ENCODE data around the gene ABTB2.
"Not testable (repeated sequence)": the region's sequence is repeated elsewhere in the genome, so short reads cannot be mapped to it uniquely, and the experiment has no call there.

Gene ABTB2

DNA sequence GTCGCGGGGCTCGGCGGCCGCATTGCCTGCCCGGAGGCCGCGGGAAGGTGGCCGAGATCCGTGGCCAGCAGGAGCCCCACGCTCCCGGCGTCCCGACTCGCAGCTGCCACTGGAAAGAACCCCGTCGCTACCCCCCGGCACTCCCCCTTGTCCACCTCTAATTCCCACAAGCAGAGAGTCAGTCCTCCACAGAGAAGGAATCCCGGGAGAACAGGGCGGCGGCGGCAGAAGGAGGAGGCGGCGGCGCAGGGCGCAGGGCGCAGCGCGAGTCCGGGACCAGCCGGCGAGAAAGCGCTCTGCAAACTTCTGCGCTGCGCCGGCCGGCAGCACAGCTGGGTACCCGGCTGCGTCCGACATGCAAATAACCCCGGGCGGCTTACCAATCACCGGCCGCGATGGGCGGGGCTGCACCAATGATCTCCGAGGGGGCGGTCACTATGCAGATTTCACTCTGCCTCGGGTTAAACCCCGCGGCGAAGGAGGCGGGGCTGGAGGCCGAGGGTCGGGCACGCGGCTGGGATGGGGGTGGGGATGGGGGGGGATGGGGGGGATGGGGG is at the start of gene ABTB2:
TSS of gene ABTB2 (minus strand) at position 310 of the 557 bp plus-strand sequence.
- Mint-ChIP-seq H3K36me3 (peaks cover 4% of the 10 kb centered on the region), H3K4me1 (peaks cover 42% of the 10 kb centered on the region), H3K27ac (no peak within 1 kb of the TSS), H3K4me3 (peak within 1 kb of the TSS; percentile 75), H3K9me3 (no peaks in the 10 kb centered on the region)
- peak; percentile 94 for ATAC-seq
- DNase-seq (ENCODE audit: low spot score in 2 of 2) = peak; percentile 93 to 98

DNA sequence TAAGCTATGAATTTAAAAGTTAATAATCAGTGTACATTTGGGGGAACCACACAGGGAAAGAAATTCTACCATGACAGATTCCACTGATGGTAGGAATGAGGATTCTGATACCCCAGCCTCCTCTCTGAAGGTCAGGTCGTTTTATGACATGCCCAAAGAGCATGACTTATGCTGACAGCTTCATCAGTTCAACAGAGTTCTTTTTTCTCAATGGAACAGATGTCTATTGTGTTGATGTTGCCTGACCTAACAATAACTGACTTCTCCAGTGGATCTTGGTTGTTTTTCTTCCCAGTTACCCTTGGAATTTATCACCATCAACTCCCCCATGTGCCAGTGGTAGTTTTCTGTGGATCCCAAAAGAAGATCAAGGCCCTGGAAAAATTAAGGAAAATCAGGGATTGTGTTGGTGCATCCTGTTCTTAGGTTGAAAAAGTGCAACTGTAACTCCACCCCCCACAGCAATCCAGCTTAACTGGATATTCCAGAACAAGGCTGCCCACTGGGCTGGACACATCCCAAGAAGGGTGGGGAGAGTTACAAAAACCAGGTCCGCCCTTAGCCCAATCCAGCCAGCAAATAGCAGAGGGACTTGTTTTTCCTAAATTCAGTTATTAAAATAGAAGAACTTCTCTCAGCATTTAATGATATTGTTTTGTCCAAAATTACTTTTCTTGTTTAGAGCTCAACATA is 49.5 kb upstream of the ABTB2 start:
- no peaks in the 10 kb centered on the region for H3K9me3 Mint-ChIP-seq
- H3K36me3 Mint-ChIP-seq = no peaks in the 10 kb centered on the region
- ATAC-seq (no peak), DNase-seq (ENCODE audit: low spot score in 2 of 2) (no peak)
- H3K4me3 Mint-ChIP-seq = no peak overlapping the region
- no peak overlapping the region for H3K27ac Mint-ChIP-seq
- H3K4me1 Mint-ChIP-seq = peaks cover 17% of the 10 kb centered on the region

DNA sequence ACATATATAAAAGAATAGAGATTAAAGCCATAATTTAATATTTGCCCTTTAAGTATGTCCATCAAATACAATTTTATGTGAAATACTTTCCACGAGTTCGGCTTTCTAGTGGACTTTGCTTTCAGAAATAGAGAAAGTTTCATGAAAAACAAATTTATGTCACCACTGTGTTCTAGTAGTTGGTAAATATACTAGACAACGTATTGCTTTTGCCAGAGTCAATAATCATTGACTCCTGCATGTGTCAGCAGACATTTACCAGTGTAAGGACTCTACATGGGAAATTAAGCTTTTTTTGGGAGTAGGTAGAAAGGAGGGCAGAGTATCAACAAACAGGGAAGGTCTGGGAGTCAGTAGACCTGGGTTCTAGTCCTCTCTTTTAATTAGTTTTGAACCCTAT is 48.6 kb upstream of the ABTB2 start:
- no peaks in the 10 kb centered on the region for H3K9me3 Mint-ChIP-seq
- no peak overlapping the region for H3K4me3 Mint-ChIP-seq
- ATAC-seq = no peak
- H3K4me1 Mint-ChIP-seq = peaks cover 17% of the 10 kb centered on the region
- no peak overlapping the region for H3K27ac Mint-ChIP-seq
- no peak for DNase-seq (ENCODE audit: low spot score in 2 of 2)
- H3K36me3 Mint-ChIP-seq = no peaks in the 10 kb centered on the region

- H3K36me3 Mint-ChIP-seq = no peaks in the 10 kb centered on the region
- peaks cover 17% of the 10 kb centered on the region for H3K4me1 Mint-ChIP-seq
- H3K9me3 Mint-ChIP-seq = no peaks in the 10 kb centered on the region
- peak overlapping the region; percentile 66 for H3K27ac Mint-ChIP-seq
- H3K4me3 Mint-ChIP-seq = peak overlapping the region; percentile 49
- DNase-seq (ENCODE audit: low spot score in 2 of 2) (no peak), ATAC-seq (peak; percentile 89)
Observed at GRCh38 chr11:34405079-34405858, 47.5 kb upstream of the ABTB2 start.

GRCh38 chr11:34404280-34404679 is 46.5 kb upstream of the ABTB2 start:
- no peaks in the 10 kb centered on the region for H3K36me3 Mint-ChIP-seq
- no peak for ATAC-seq
- peaks cover 17% of the 10 kb centered on the region for H3K4me1 Mint-ChIP-seq
- no peaks in the 10 kb centered on the region for H3K9me3 Mint-ChIP-seq
- H3K4me3 Mint-ChIP-seq = peak overlapping the region; percentile 49
- no peak for DNase-seq (ENCODE audit: low spot score in 2 of 2)
- H3K27ac Mint-ChIP-seq = no peak overlapping the region

- Mint-ChIP-seq H3K4me1 (peaks cover 17% of the 10 kb centered on the region), H3K27ac (no peak overlapping the region), H3K36me3 (no peaks in the 10 kb centered on the region), H3K9me3 (no peaks in the 10 kb centered on the region), H3K4me3 (no peak overlapping the region)
- DNase-seq (ENCODE audit: low spot score in 2 of 2) = no peak
- no peak for ATAC-seq
Observed at GRCh38 chr11:34403431-34403830, 45.6 kb upstream of the ABTB2 start.

- Mint-ChIP-seq H3K9me3 (peaks cover 6% of the 10 kb centered on the region), H3K27ac (no peak overlapping the region), H3K36me3 (no peaks in the 10 kb centered on the region), H3K4me3 (no peak overlapping the region), H3K4me1 (no peaks in the 10 kb centered on the region)
- no peak for DNase-seq (ENCODE audit: low spot score in 2 of 2)
- ATAC-seq = no peak
Observed at GRCh38 chr11:34397811-34398210, 40.0 kb upstream of the ABTB2 start.

DNA sequence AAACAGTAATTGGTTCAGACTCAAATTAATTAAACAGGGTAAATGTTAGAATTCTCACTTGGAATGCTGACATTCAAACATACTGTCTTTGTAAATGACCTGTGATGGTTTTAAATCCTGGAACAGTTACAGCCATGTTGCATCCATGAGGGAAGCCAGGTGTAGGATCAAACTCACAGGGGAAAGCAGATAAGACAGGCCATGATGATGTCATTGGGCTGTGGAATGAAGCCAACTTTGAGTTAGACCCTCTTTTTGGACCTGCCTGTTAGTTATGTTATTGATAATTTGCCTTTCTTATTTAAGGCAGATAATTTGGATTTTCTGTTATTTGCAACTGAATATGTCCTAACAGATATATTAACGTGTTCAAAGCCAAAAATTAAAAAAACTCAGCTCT is 39.3 kb upstream of the ABTB2 start:
- no peaks in the 10 kb centered on the region for H3K4me1 Mint-ChIP-seq
- no peaks in the 10 kb centered on the region for H3K36me3 Mint-ChIP-seq
- ATAC-seq = no peak
- no peak overlapping the region for H3K27ac Mint-ChIP-seq
- DNase-seq (ENCODE audit: low spot score in 2 of 2) = no peak
- no peak overlapping the region for H3K4me3 Mint-ChIP-seq
- H3K9me3 Mint-ChIP-seq = peaks cover 6% of the 10 kb centered on the region

DNA sequence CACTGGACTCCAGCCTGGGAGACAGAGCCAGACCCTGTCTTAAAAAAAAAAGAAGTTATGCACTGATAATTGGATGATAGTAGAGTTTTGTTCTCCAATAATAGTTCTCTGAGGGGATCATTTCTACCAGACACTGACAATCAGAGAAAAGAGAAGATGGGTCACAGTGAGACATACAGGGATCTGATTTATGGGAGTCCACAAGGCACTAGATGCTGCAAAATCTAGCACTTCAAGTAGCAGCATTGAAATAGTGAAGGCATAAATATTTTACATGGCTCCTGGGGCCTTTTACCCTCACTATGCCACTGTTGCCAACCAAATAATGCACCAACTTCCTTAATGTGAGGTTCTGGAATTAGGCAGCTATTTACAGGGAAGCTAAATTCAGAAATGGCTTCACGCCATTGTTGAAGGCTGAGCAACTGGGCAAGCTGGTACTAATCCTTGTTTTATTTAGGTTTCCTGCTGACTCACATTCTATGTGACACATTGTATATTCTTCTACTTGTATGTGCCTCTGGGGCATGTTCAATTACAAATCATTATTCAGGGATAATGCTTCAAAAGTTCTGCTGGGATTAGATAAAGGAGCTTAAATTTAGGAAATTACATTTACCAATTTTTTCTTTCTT is 38.2 kb upstream of the ABTB2 start:
- H3K9me3 Mint-ChIP-seq = peaks cover 6% of the 10 kb centered on the region
- no peak for DNase-seq (ENCODE audit: low spot score in 2 of 2)
- no peaks in the 10 kb centered on the region for H3K4me1 Mint-ChIP-seq
- H3K36me3 Mint-ChIP-seq = no peaks in the 10 kb centered on the region
- H3K27ac Mint-ChIP-seq = no peak overlapping the region
- H3K4me3 Mint-ChIP-seq = no peak overlapping the region
- ATAC-seq = no peak

- Mint-ChIP-seq H3K4me1 (no peaks in the 10 kb centered on the region), H3K36me3 (no peaks in the 10 kb centered on the region), H3K27ac (no peak overlapping the region), H3K4me3 (no peak overlapping the region), H3K9me3 (peaks cover 6% of the 10 kb centered on the region)
- no peak for ATAC-seq
- DNase-seq (ENCODE audit: low spot score in 2 of 2) = no peak
Observed at GRCh38 chr11:34394771-34395300, 37.0 kb upstream of the ABTB2 start.

- Mint-ChIP-seq H3K36me3 (no peaks in the 10 kb centered on the region), H3K9me3 (no peaks in the 10 kb centered on the region), H3K27ac (no peak overlapping the region), H3K4me3 (no peak overlapping the region), H3K4me1 (no peaks in the 10 kb centered on the region)
- no peak for DNase-seq (ENCODE audit: low spot score in 2 of 2)
- ATAC-seq = no peak
Observed at GRCh38 chr11:34387653-34388052, 29.8 kb upstream of the ABTB2 start.

DNA sequence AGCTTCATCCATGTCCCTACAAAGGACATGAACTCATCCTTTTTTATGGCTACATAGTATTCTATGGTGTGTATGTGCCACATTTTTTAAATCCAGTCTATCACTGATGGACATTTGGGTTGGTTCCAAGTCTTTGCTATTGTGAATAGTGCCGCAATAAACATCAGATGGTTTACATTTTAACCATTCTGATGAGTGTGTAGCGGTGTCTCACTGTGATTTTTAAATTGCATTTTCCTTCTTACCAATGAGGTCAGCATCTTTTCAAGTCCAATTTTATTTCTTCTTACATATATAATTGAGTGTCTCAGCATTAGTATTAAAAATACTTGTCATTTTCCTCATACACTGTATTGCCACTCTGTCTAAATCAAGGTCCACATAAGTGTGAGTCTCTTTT is 28.5 kb upstream of the ABTB2 start:
- not testable (repeated sequence) for H3K4me1 Mint-ChIP-seq; DNase-seq (ENCODE audit: low spot score in 2 of 2); ATAC-seq; H3K9me3 Mint-ChIP-seq; H3K36me3 Mint-ChIP-seq; H3K4me3 Mint-ChIP-seq; H3K27ac Mint-ChIP-seq

GRCh38 chr11:34382532-34383276 is 24.9 kb upstream of the ABTB2 start:
- no peaks in the 10 kb centered on the region for H3K36me3 Mint-ChIP-seq
- ATAC-seq (no peak), DNase-seq (ENCODE audit: low spot score in 2 of 2) (no peak)
- H3K4me1 Mint-ChIP-seq = peaks cover 6% of the 10 kb centered on the region
- no peak overlapping the region for H3K27ac Mint-ChIP-seq
- no peak overlapping the region for H3K4me3 Mint-ChIP-seq
- H3K9me3 Mint-ChIP-seq = peaks cover 2% of the 10 kb centered on the region

DNA sequence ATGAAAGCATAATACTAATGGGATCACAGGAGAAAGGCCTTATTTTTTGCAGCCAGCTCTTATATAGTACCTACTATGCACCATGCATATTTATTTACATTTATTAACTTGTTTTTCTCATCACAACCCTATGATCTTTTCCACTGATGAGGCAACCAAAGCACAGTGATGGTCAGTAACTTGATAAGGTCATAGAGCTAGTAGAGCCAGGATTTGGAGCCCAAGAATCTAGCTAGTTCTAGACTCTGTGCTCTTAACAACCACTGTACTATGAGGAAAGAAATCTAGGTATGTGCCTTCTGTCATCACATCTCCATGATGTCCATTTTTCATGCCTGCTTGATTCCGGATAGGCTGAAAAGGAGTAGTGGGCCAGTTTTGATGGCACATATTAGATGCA is 24.0 kb upstream of the ABTB2 start:
- Mint-ChIP-seq H3K4me1 (peaks cover 6% of the 10 kb centered on the region), H3K36me3 (no peaks in the 10 kb centered on the region), H3K4me3 (no peak overlapping the region), H3K9me3 (peaks cover 7% of the 10 kb centered on the region), H3K27ac (no peak overlapping the region)
- DNase-seq (ENCODE audit: low spot score in 2 of 2) (no peak), ATAC-seq (no peak)

DNA sequence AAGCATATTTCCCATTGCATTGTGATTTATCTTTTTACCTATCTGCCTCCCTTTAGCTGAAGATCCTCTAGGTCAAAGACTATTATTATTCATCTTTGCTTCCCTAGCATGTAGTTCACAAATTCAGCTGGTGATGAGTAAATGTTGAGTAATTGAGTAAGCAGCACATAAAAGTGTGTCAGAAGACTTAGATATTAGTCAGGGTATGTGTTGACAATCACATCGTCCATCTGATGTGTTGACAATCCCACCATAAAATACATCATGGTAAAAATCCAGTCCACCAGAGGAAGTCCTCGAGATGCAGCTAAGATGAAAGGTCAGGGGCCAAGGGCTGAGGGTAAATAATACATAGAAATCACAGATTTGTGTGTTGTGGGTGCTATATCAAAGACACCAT is 22.9 kb upstream of the ABTB2 start:
- Mint-ChIP-seq H3K9me3 (peaks cover 8% of the 10 kb centered on the region), H3K27ac (no peak overlapping the region), H3K4me1 (peaks cover 6% of the 10 kb centered on the region), H3K4me3 (no peak overlapping the region), H3K36me3 (no peaks in the 10 kb centered on the region)
- DNase-seq (ENCODE audit: low spot score in 2 of 2) (no peak), ATAC-seq (peak; percentile 88)
